K562 (cell line): ENCODE data around the gene UQCC2. TPM values are rescaled to one million over a fixed set of nuclear protein-coding genes. Genes with fewer than 3 reads are reported as not detected.

ENCODE experiments used
- ATAC-seq: fragments of 200-7000 bp; cut with Tn5 transposase; 3 replicates; pipeline ENCODE4 v1.9.1; 2020; ENCODE audit warnings: moderate library complexity
- BruUV-seq: library from RNA; stranded (reverse); fragments of 400-500 nt; replicated peaks from 2 replicates; lab custom pipeline; 2021; lab: Mats Ljungman, UMichigan
- CTCF ChIA-PET: fragments of 300-600 bp; formaldehyde crosslinking; extraction: SDS; loops from one replicate; lab custom pipeline; 2021; ENCODE audit warnings: low intra/inter-chr PET ratio; lab: Yijun Ruan, JAX
- POLR2A ChIA-PET: fragments of 300-600, 350-650 bp; sonication (Branson Sonifier 250); formaldehyde crosslinking; extraction: SDS; loops from one replicate; lab custom pipeline; 2021; ENCODE audit warnings: antibody characterized with exemption, inconsistent platforms; lab: Yijun Ruan, JAX
- DNase-seq, 4 experiments: peaks; one replicate each; pipeline versions ENCODE4 v3.0.0 to v3.0.0-alpha.2; 2011 to 2018; ENCODE audit warnings: low spot score in 3 of 4, mixed read lengths in 3 of 4; ENCODE audit errors: extremely low read depth in 1 of 4
- FAIRE-seq: peaks from 2 replicates; lab custom pipeline; 2011; peaks lifted over from hg19 to GRCh38; lab: Jason Lieb, UNC
- H2AFZ ChIP-seq: 2 replicates; pipeline ENCODE4 v1.6.0; 2011; ENCODE audit warnings: low read depth, low read length, control low read depth, inconsistent platforms
- H3K27ac ChIP-seq: fragments of 200-600 bp; 3 replicates; pipeline ENCODE4 v1.8.0; 2011; ENCODE audit warnings: low read depth, mild to moderate bottlenecking, control low read depth, inconsistent platforms, low read length, moderate library complexity, mixed read lengths; ENCODE audit errors: extremely low read depth
- H3K27me3 ChIP-seq, 2 experiments: fragments of 300-600 bp in 1 of 2; 2 replicates in 1 of 2; 3 replicates in 1 of 2; pipeline versions ENCODE4 v1.6.0 to v1.8.0; 2011; ENCODE audit warnings: inconsistent platforms in 2 of 2, low read length in 2 of 2, mild to moderate bottlenecking in 1 of 2, mixed read lengths in 1 of 2, moderate library complexity in 1 of 2; ENCODE audit not compliant: control insufficient read depth in 2 of 2, insufficient read depth in 2 of 2
- H3K36me3 ChIP-seq: fragments of 300-600 bp; 3 replicates; pipeline ENCODE4 v1.8.0; 2011; ENCODE audit warnings: mild to moderate bottlenecking, low read length, inconsistent platforms; ENCODE audit not compliant: control insufficient read depth, insufficient read depth
- H3K4me1 ChIP-seq, 2 experiments: fragments of 200-600 bp in 1 of 2; replicated peaks in 1 of 2; 2 replicates in 1 of 2; 3 replicates in 1 of 2; pipeline versions ENCODE4 v1.5.1 to v1.8.0; 2011; ENCODE audit warnings: inconsistent platforms in 2 of 2, low read length in 2 of 2, mild to moderate bottlenecking in 1 of 2, mixed read lengths in 1 of 2, moderate library complexity in 1 of 2; ENCODE audit not compliant: control insufficient read depth in 2 of 2, insufficient read depth in 2 of 2
- H3K4me2 ChIP-seq: 2 replicates; pipeline ENCODE4 v1.6.1; 2011; ENCODE audit warnings: low read length, control low read depth, inconsistent platforms, mixed read lengths; ENCODE audit not compliant: insufficient read depth
- H3K4me3 ChIP-seq: fragments of 200-600 bp; sonication (generic), shearing (Covaris generic); 2 replicates; pipeline ENCODE4 v1.5.1; 2016; ENCODE audit warnings: control low read depth, inconsistent platforms
- H3K79me2 ChIP-seq: fragments of 200-600 bp; 3 replicates; pipeline ENCODE4 v1.8.0; 2011; ENCODE audit warnings: low read length, inconsistent platforms; ENCODE audit not compliant: control insufficient read depth, insufficient read depth
- H3K9ac ChIP-seq, 2 experiments: 2 replicates each; pipeline versions ENCODE4 v1.6.0 to v1.6.1; 2011; ENCODE audit warnings: low read depth in 2 of 2, low read length in 2 of 2, control low read depth in 1 of 2, inconsistent platforms in 1 of 2, mild to moderate bottlenecking in 1 of 2, mixed read lengths in 1 of 2; ENCODE audit not compliant: insufficient read depth in 1 of 2
- H3K9me1 ChIP-seq: one replicate; pipeline ENCODE4 v1.6.0; 2011; ENCODE audit warnings: inconsistent platforms, mild to moderate bottlenecking, low read length, moderate library complexity; ENCODE audit not compliant: control insufficient read depth, insufficient read depth
- H3K9me3 ChIP-seq: replicated peaks from 2 replicates; pipeline ENCODE4 v1.5.1; 2011; ENCODE audit warnings: low read depth, low read length, inconsistent platforms; ENCODE audit not compliant: control insufficient read depth, insufficient read depth
- H4K20me1 ChIP-seq: replicated peaks from 2 replicates; pipeline ENCODE4 v1.6.1; 2011; ENCODE audit warnings: low read length, inconsistent platforms, mixed read lengths; ENCODE audit not compliant: control insufficient read depth, insufficient read depth
- ATF4 ChIP-seq: fragments of 450-650 bp; formaldehyde crosslinking; IDR thresholded peaks from 2 replicates; pipeline ENCODE4 v1.4.0; 2022; ENCODE audit warnings: mild to moderate bottlenecking, moderate library complexity
- E2F4 ChIP-seq: sonication (generic); formaldehyde crosslinking; IDR thresholded peaks from 2 replicates; pipeline ENCODE4 v1.8.0; 2022; ENCODE audit warnings: mild to moderate bottlenecking, low read depth, missing genetic modification reagents
- EZH2 ChIP-seq: IDR thresholded peaks from 2 replicates; pipeline ENCODE4 v1.6.1; 2012; ENCODE audit warnings: low read depth, mild to moderate bottlenecking, inconsistent platforms, low read length, borderline replicate concordance
- JUNB ChIP-seq: fragments of 450-650 bp; formaldehyde crosslinking; conservative IDR thresholded peaks from 2 replicates; pipeline ENCODE4 v1.4.0; 2020; ENCODE audit warnings: mild to moderate bottlenecking
- MAFF ChIP-seq: IDR thresholded peaks from 2 replicates; pipeline ENCODE4 v1.6.1; 2012; ENCODE audit warnings: low read length, improper control_type of control experiment
- USF2 ChIP-seq: sonication (generic); formaldehyde crosslinking; IDR thresholded peaks from 2 replicates; pipeline ENCODE4 v1.5.0; 2020; ENCODE audit warnings: missing genetic modification reagents
- WGBS: fragments of 100-300 bp; shearing (Covaris generic); methylation state at CpG from one replicate; pipeline ENCODE4 v1.1.6; 2016; ENCODE audit warnings: low coverage, mixed read lengths; ENCODE audit not compliant: insufficient coverage; ENCODE audit errors: missing lambda C conversion rate; 5-methylcytosine and 5-hydroxymethylcytosine counted together
- in situ Hi-C: fragments of 300-500 bp; cut with MboI; formaldehyde crosslinking; loops from 4 replicates; pipeline ENCODE4 v1.15.0; 2018; ENCODE audit warnings: inconsistent platforms, mixed read lengths
- intact Hi-C: fragments of 100-400 bp; cut with micrococcal nuclease; formaldehyde crosslinking; loops from 2 replicates; pipeline ENCODE4 v1.14.2; 2022
- polyA plus RNA-seq, 8 experiments: library from polyadenylated mRNA; depleted of rRNA in 4 of 8; stranded (reverse) in 5 of 8; unstranded in 3 of 8; fragments of >200 nt; fragmentation: Nextera tagmentation in 2 of 8; fragmentation: Illumina TruSeq in 1 of 8; extraction: Ambion mirVana in 2 of 8; extraction: Trizol in 1 of 8; gene quantifications; 2 replicates each; pipeline versions ENCODE4 v1.2.1 to v1.2.3, GENCODE V29; 2011 to 2014; ENCODE audit warnings: inconsistent platforms in 1 of 8, missing spikeins in 1 of 8
- total RNA-seq, 7 experiments: library from RNA; depleted of rRNA in 6 of 7; stranded (reverse); fragments of >200 nt in 6 of 7; fragmentation: Illumina TruSeq in 2 of 7; extraction: Trizol in 2 of 7; gene quantifications; 2 replicates each; pipeline versions ENCODE4 v1.2.1 to v1.2.3, GENCODE V29; 2011 to 2021; ENCODE audit warnings: low replicate concordance in 1 of 7

UQCC2 gene
- total and polyA plus RNA-seq, 9 of the 15 experiments (the other 6 are each of a cell fraction or from before 2014, with no cell fraction given), result 58.5 to 927 (median 158) TPM

GRCh38 chr6:33707771-33708170 is 3.7 kb downstream of the UQCC2 start:
- ChIA-PET POLR2A (interaction anchor here (0.6 to 1.5 kb wide), 3 partner anchors 10 to 105 kb away, joined by 3 read pairs; no protein-coding TSS in a partner anchor), CTCF (interaction anchor here (0.7 kb wide), 1 partner anchor 11 kb away, joined by 3 read pairs; no protein-coding TSS in a partner anchor)
- peaks cover 25% of the 10 kb centered on the region for H3K79me2 ChIP-seq
- no peak for DNase-seq
- H3K4me2 ChIP-seq, result no peak overlapping the region
- H3K4me1 ChIP-seq, result peaks cover 12 to 25% of the 10 kb centered on the region in 2 experiments
- 89% methylated on average over 5 of the region's 5 CpGs for WGBS
- H3K27me3 ChIP-seq, result no peaks in the 10 kb centered on the region
- FAIRE-seq, result no peak
- intact Hi-C loops, result no loop called here
- no peak overlapping the region for H3K4me3 ChIP-seq
- no peak overlapping the region for H2AFZ ChIP-seq
- TF ChIP-seq E2F4 (no peak), JUNB (CRISPR knock-in tag) (no peak), MAFF (no peak), ATF4 (CRISPR knock-in tag) (no peak), EZH2 (no peak), USF2 (CRISPR knock-in tag) (no peak)
- TF ChIP-seq, all 486 proteins: peak for 0
- Histone ChIP-seq H3K9ac (no peak overlapping the region), H3K9me1 (no peaks in the 10 kb centered on the region), H3K9me3 (no peaks in the 10 kb centered on the region), H4K20me1 (no peaks in the 10 kb centered on the region), H3K36me3 (peaks cover 52% of the 10 kb centered on the region), H3K27ac (no peak overlapping the region)
- in situ Hi-C loops, result no loop called here
- ATAC-seq, result no peak
- no TSS peak for BruUV-seq
